Measurements from ENCODE around the gene TTC7B.

DNA sequence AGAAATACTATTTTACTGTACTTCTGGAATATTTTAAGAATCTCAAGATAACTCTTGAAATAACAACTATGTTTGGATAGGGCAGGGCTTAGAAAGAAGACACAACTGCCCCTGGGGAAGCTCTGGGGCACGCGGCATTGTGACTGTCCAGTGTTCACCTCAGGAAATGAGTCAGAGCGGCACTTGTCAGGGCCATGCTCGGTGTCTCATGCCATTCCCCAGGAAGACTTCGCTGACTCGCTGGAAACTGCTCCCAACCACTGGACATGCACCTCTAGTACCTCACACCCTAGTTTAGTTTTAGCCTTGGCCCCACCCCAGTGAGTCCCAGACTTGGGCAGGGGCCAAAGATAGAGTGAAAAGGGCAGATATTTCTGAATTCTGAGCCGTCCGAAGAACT lies 192.0 kb downstream of the TTC7B start:
- TF ChIP-seq, protein P1, sequence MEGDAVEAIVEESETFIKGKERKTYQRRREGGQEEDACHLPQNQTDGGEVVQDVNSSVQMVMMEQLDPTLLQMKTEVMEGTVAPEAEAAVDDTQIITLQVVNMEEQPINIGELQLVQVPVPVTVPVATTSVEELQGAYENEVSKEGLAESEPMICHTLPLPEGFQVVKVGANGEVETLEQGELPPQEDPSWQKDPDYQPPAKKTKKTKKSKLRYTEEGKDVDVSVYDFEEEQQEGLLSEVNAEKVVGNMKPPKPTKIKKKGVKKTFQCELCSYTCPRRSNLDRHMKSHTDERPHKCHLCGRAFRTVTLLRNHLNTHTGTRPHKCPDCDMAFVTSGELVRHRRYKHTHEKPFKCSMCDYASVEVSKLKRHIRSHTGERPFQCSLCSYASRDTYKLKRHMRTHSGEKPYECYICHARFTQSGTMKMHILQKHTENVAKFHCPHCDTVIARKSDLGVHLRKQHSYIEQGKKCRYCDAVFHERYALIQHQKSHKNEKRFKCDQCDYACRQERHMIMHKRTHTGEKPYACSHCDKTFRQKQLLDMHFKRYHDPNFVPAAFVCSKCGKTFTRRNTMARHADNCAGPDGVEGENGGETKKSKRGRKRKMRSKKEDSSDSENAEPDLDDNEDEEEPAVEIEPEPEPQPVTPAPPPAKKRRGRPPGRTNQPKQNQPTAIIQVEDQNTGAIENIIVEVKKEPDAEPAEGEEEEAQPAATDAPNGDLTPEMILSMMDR (optimal IDR thresholded peaks at IDR 0.05 in 1 of 3, IDR thresholded peaks at IDR 0.05 in 1 of 3, conservative IDR thresholded peaks at IDR 0.05 in 1 of 3; ENCODE audit: extremely low read depth in 1 of 3, insufficient read depth in 2 of 3, low read length in 3 of 3), result no peak
- no peak for TF ChIP-seq EZH2 (IDR thresholded peaks at IDR 0.05; ENCODE audit: low read length)

All from keratinocyte (primary cell).